Epithelial cell of proximal tubule (primary cell): Measurements from ENCODE around the gene CFAP57. TPM values are rescaled to one million over a fixed set of nuclear protein-coding genes. Genes with fewer than 3 reads are reported as not detected.

Experiments
- DNase-seq: peaks from one replicate; pipeline ENCODE4 v3.0.0-alpha.2; 2011; ENCODE audit warnings: low read depth
- H3K4me3 ChIP-seq: 2 replicates; pipeline ENCODE4 v1.5.1; 2011; ENCODE audit warnings: low read depth, mild to moderate bottlenecking, low read length
- CTCF ChIP-seq: conservative IDR thresholded peaks from 2 replicates; pipeline ENCODE4 v1.5.1; 2012; ENCODE audit warnings: low read depth, mild to moderate bottlenecking, low read length
- total RNA-seq: library from RNA; depleted of rRNA; stranded (reverse); fragments of >200 nt; gene quantifications from 2 replicates; pipeline ENCODE4 v1.2.3, GENCODE V29; 2015

The CFAP57 gene
- total RNA-seq, 1 donor from 2014 or later = 0.46 TPM

- DNase-seq = no peak
- no peak overlapping the region for H3K4me3 ChIP-seq
- TF ChIP-seq CTCF = no peak
Observed at GRCh38 chr1:43238991-43239469, 66.9 kb downstream of the CFAP57 start.

GRCh38 chr1:43239484-43239883, 67.4 kb downstream of the CFAP57 start:
- no peak for TF ChIP-seq CTCF
- no peak overlapping the region for H3K4me3 ChIP-seq
- DNase-seq = no peak

- no peak overlapping the region for H3K4me3 ChIP-seq
- DNase-seq = no peak
- TF ChIP-seq CTCF = no peak
Observed at GRCh38 chr1:43241413-43241836, 69.3 kb downstream of the CFAP57 start.

DNA sequence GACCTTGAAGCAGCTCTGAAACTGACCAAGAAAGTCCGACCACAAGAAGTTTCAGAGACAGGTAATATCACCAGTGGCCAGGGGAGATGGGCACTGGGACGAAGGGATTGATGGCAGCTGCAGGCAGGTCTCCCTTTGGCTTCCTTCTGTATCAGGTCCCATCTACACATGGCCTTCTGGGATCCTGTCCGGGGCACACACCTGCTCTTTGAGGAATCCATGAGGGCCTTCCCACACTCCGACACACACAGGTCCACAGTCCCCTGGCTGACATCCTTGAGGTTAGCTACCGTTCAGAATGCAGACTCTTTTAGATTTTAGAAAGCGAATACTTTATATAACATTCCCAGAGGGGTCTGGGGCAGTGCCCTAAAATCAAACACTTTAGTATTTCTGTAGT, 71.2 kb downstream of the CFAP57 start:
- no peak for TF ChIP-seq CTCF
- no peak for DNase-seq

GRCh38 chr1:43246466-43247213, 74.5 kb downstream of the CFAP57 start:
- no peak overlapping the region for H3K4me3 ChIP-seq
- no peak for TF ChIP-seq CTCF
- no peak for DNase-seq

More for the DNA sequence above, 71.2 kb downstream of the CFAP57 start:
- H3K4me3 ChIP-seq = no peak overlapping the region

DNA sequence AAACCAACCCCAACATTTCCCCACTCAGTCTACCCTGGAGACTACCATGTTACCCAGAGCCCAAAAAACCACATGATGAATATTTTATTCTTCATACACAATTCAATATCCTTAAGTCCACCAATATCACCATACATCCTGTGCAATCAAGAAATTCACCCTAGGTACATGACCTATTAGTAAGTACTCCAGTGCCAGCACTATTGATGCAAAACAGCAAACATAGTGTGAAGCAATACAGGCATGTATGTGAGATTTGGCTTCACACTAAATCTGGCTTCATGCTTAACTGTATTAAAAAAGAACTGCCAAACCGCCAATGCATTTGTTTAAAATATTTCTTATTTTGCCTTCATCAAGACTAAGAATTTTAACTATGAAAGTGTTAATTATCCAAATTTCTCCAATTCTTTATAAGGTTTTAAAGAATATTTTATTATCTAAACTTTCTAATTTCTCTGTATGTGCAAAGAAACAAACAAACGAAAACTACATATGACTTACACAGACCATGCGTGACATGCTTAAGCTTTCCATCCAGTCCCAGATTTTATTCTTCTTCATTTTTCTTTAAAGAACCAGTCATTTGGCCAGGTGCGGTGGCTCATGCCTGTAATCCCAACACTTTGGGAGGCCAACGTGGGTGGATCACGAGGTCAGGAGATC, 75.3 kb downstream of the CFAP57 start:
- no peak overlapping the region for H3K4me3 ChIP-seq
- no peak for TF ChIP-seq CTCF
- DNase-seq = no peak

GRCh38 chr1:43250351-43250761, 78.2 kb downstream of the CFAP57 start:
- TF ChIP-seq CTCF = no peak
- H3K4me3 ChIP-seq = no peak overlapping the region
- no peak for DNase-seq
